Brain microvascular endothelial cell (primary cell): ENCODE results near the gene ZGPAT.
"Not testable (repeated sequence)": the region's sequence is repeated elsewhere in the genome, so short reads cannot be mapped to it uniquely, and the experiment has no call there.

ENCODE experiments used
- DNase-seq: peaks from one replicate; pipeline ENCODE4 v3.0.0-alpha.2; 2020
- H3K27ac ChIP-seq: fragments of 250-450 bp; sonication (Bioruptor Pico); 2 replicates; pipeline ENCODE4 v1.5.1; 2020; ENCODE audit warnings: mild to moderate bottlenecking, moderate library complexity
- H3K27me3 ChIP-seq: fragments of 250-450 bp; sonication (Bioruptor Pico); replicated peaks from 2 replicates; pipeline ENCODE4 v1.5.1; 2020; ENCODE audit warnings: mild to moderate bottlenecking
- H3K36me3 ChIP-seq: fragments of 250-450 bp; sonication (Bioruptor Pico); replicated peaks from 2 replicates; pipeline ENCODE4 v1.5.1; 2020; ENCODE audit warnings: mild to moderate bottlenecking
- H3K4me3 ChIP-seq: 2 replicates; pipeline ENCODE4 v1.5.1; 2011; ENCODE audit warnings: low read depth, mild to moderate bottlenecking, control low read depth, low read length, moderate library complexity
- CTCF ChIP-seq: IDR thresholded peaks from 2 replicates; pipeline ENCODE4 v1.5.1; 2011; ENCODE audit warnings: low read depth, mild to moderate bottlenecking, moderate library complexity, low read length, control low read depth, inconsistent platforms; ENCODE audit errors: missing control alignments
- in situ Hi-C: cut with HindIII; loops from 2 replicates; pipeline ENCODE4 v1.10.0; 2017; ENCODE audit warnings: low sequenced_read_pairs, low pct_ligation_motif_present

Gene ZGPAT

DNA sequence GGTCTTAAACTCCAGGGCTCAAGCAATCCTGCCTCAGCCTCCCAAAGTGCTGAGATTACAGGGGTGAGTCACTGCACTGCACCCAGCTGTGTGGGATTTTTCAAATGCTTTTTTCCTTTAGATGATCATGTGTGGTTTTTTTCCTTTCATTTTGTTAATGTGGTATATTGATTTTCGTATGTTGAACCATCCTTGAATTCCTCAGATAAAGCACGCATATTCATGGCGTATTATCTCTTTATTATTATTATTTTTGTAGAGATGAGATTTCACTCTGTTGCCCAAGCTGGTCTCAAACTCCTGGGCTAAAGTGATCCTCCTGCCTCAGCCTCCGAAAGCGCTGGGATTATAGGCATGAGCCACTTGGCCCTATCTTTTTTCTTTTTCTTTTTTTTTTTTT, 7.0 kb downstream of the ZGPAT start:
- H3K36me3 ChIP-seq, result peaks cover 40% of the 10 kb centered on the region
- H3K27me3 ChIP-seq, result no peaks in the 10 kb centered on the region
- in situ Hi-C loops, result no loop called here
- no peak overlapping the region for H3K27ac ChIP-seq
- H3K4me3 ChIP-seq, result no peak overlapping the region
- DNase-seq, result no peak
- TF ChIP-seq CTCF, result no peak

DNA sequence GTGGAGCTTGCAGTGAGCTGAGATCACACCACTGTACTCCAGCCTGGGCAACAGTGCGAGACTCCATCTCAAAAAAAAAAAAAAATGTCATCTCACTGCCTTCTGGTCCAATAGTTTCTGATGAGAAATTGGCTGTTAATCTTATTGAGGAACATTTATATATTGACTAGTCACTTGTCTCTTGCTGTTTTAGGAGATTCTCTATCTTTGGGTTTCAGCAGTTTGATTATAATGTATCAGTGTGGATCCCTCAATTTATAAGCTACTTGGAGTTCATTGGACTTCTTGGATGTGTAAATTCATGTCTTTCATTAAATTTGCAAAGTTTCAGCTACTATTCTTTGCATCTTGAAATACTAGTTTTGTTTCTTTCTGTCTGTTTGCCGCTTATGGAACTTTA, 11.2 kb downstream of the ZGPAT start:
- DNase-seq, result no peak
- no peak for TF ChIP-seq CTCF
- Histone ChIP-seq H3K27ac (no peak overlapping the region), H3K36me3 (peaks cover 24% of the 10 kb centered on the region), H3K4me3 (no peak overlapping the region), H3K27me3 (no peaks in the 10 kb centered on the region)
- in situ Hi-C loops, result no loop called here

DNA sequence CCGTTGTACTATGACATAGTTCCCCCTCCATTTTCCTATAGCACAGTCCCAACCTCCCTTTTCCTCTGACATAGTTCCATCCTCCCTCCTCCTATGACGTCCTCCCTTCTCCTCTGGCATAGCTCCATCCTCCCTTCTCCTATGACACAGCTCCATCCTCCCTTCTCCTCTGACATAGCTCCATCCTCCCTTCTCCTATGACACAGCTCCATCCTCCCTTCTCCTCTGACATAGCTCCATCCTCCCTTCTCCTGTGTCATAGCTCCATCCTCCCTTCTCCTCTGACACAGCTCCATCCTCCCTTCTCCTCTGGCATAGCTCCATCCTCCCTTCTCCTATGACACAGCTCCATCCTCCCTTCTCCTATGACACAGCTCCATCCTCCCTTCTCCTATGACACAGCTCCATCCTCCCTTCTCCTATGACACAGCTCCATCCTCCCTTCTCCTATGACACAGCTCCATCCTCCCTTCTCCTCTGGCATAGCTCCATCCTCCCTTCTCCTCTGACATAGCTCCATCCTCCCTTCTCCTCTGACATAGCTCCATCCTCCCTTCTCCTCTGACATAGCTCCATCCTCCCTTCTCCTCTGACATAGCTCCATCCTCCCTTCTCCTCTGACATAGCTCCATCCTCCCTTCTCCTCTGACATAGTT, 15.3 kb downstream of the ZGPAT start:
- H3K27ac ChIP-seq, H3K27me3 ChIP-seq, DNase-seq, H3K4me3 ChIP-seq, in situ Hi-C loops: not testable (repeated sequence)
- H3K36me3 ChIP-seq, result peaks cover 12% of the 10 kb centered on the region

DNA sequence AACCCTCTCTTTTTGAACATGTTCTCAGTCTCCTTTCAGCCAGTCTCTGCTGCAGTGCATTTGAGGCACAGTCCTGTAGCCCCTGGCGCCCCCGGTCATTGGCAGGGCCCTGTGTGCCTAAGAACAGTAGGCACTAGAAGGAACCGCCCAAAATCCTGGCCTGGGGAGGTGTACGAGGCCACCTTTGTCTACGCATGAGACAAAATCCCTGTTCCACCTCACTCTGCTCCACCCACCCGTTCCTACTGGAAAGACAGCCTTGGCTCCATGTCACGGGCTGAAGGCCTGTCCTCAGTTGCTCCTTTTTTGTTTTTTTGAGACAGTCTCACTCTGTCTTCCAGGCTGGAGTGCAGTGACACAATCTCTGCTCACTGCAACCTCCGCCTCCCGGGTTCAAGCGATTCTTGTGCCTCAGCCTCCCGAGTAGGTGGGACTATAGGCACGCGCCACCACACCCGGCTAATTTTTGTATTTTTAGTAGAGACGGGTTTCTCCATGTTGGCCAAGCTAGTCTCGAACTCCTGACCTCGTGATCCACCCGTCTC, 22.4 kb downstream of the ZGPAT start:
- DNase-seq, H3K27ac ChIP-seq, in situ Hi-C loops, H3K27me3 ChIP-seq, H3K4me3 ChIP-seq: not testable (repeated sequence)
- H3K36me3 ChIP-seq, result peaks cover 21% of the 10 kb centered on the region

- in situ Hi-C loops, result no loop called here
- no peak overlapping the region for H3K4me3 ChIP-seq
- no peak overlapping the region for H3K27ac ChIP-seq
- no peak for DNase-seq
- H3K27me3 ChIP-seq, result no peaks in the 10 kb centered on the region
- peaks cover 28% of the 10 kb centered on the region for H3K36me3 ChIP-seq
- no peak for TF ChIP-seq CTCF
These were observed 23.6 kb downstream of the ZGPAT start for GRCh38 chr20:63731410-63731809.

DNA sequence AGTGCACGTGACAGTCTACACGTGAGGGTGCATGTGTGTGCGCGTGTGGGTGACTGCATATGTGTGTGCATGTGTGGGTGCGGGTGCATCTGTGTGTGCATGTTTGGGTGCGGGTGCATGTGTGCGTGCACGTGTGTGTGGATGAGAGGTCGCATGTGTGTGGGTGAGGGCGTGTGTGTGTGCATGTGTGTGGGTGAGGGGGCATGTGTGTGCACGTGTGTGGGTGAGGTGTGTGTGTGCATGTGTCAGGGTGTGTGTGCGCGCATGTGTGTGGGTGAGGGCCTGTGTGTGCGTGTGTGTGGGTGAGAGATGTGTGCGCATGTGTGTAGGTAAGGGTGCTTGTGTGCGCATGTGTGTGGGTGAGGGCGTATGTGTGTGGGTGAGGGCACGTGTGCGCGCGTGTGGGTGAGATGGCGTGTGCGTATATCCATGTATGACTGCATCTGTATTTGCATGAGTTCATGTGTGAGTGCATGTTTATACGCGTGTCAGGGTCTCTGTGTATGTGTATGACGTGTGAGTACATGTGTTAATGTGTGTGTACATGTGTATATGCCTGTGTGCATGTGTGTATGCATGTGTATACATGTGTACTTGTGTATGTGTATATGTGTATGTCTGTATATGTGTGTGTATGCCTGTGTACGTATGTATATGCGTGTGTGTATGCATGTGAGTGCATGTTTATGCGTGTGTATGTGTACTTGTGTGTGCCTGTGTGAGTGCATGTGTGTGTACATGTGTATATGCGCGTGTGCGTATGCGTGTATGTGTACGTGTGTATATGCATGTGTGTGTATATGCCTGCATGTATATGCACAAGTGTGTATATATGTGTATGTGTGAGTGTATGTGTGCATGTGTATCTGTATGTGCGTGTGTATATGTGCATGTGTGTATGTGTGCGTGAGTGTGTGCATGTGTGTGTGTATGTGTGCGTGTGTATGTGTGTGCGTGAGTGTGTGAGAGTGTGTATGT, 24.6 kb downstream of the ZGPAT start:
- no peak for TF ChIP-seq CTCF
- in situ Hi-C loops, result no loop called here
- no peak for DNase-seq
- H3K27ac ChIP-seq, result no peak overlapping the region
- H3K36me3 ChIP-seq, result peaks cover 28% of the 10 kb centered on the region
- H3K27me3 ChIP-seq, result no peaks in the 10 kb centered on the region
- H3K4me3 ChIP-seq, result no peak overlapping the region
